Measurements from ENCODE around the gene PBX2. TPM values are rescaled to one million over a fixed set of nuclear protein-coding genes. Genes with fewer than 3 reads are reported as not detected.

PBX2 gene
- total and polyA plus RNA-seq, 9 donors = 31.3 to 123 (median 113) TPM

- no peak overlapping the region for H3K4me3 ChIP-seq (ENCODE audit: low read length)
- no peak for DNase-seq
- H3K36me3 ChIP-seq (ENCODE audit: control insufficient read depth, insufficient read depth, low read length) = peaks cover 62% of the 10 kb centered on the region
- 79% methylated on average over 5 of the region's 7 CpGs for WGBS (ENCODE audit: insufficient coverage)
- peaks cover 3% of the 10 kb centered on the region for H3K4me1 ChIP-seq (ENCODE audit: control insufficient read depth, insufficient read depth, low read length)
- H3K9me3 ChIP-seq (replicated peaks; ENCODE audit: control insufficient read depth, low read depth, low read length) = no peaks in the 10 kb centered on the region
- H3K27ac ChIP-seq (ENCODE audit: low read length) = peak overlapping the region; percentile 35
- no peaks in the 10 kb centered on the region for H3K27me3 ChIP-seq (ENCODE audit: control insufficient read depth, insufficient read depth, low read length)
Observed at GRCh38 chr6:32163559-32164258, 26.3 kb downstream of the PBX2 start.

- Histone ChIP-seq H3K27me3 (ENCODE audit: control insufficient read depth, insufficient read depth, low read length) (peaks cover 3% of the 10 kb centered on the region), H3K9me3 (replicated peaks; ENCODE audit: control insufficient read depth, low read depth, low read length) (peaks cover 2% of the 10 kb centered on the region), H3K4me3 (ENCODE audit: low read length) (no peak overlapping the region), H3K4me1 (ENCODE audit: control insufficient read depth, insufficient read depth, low read length) (peaks cover 20% of the 10 kb centered on the region), H3K27ac (ENCODE audit: low read length) (no peak overlapping the region), H3K36me3 (ENCODE audit: control insufficient read depth, insufficient read depth, low read length) (peaks cover 52% of the 10 kb centered on the region)
- no peak for DNase-seq
Observed at GRCh38 chr6:32158052-32158451, 31.9 kb downstream of the PBX2 start.

- DNase-seq = no peak
- WGBS (ENCODE audit: insufficient coverage) = no CpG with 5 or more reads among the region's 9 CpGs
- H3K27me3 ChIP-seq (ENCODE audit: control insufficient read depth, insufficient read depth, low read length) = peaks cover 15% of the 10 kb centered on the region
- H3K9me3 ChIP-seq (replicated peaks; ENCODE audit: control insufficient read depth, low read depth, low read length) = peaks cover 2% of the 10 kb centered on the region
- no peak overlapping the region for H3K27ac ChIP-seq (ENCODE audit: low read length)
- peaks cover 42% of the 10 kb centered on the region for H3K36me3 ChIP-seq (ENCODE audit: control insufficient read depth, insufficient read depth, low read length)
- H3K4me1 ChIP-seq (ENCODE audit: control insufficient read depth, insufficient read depth, low read length) = peaks cover 31% of the 10 kb centered on the region
- no peak overlapping the region for H3K4me3 ChIP-seq (ENCODE audit: low read length)
Observed at GRCh38 chr6:32156891-32157290, 33.1 kb downstream of the PBX2 start.

GRCh38 chr6:32154514-32155161 is 35.4 kb downstream of the PBX2 start:
- H3K4me3 ChIP-seq (ENCODE audit: low read length) = peak overlapping the region; percentile 84

GRCh38 chr6:32153564-32154513 is 36.2 kb downstream of the PBX2 start, which contains the start of gene PPT2:
TSS of gene PPT2 (plus strand) at chr6:32154141. CDS start at chr6:32154595, 454 bp downstream.
- H3K4me1 ChIP-seq (ENCODE audit: control insufficient read depth, insufficient read depth, low read length) = peaks cover 40% of the 10 kb centered on the region
- H3K9me3 ChIP-seq (replicated peaks; ENCODE audit: control insufficient read depth, low read depth, low read length) = peaks cover 2% of the 10 kb centered on the region
- 0% methylated on average over 31 of the region's 52 CpGs for WGBS (ENCODE audit: insufficient coverage)
- peak within 1 kb of the TSS; percentile 94 for H3K27ac ChIP-seq (ENCODE audit: low read length)
- peak within 1 kb of the TSS; percentile 84 for H3K4me3 ChIP-seq (ENCODE audit: low read length)
- DNase-seq = peak; percentile 98
- peaks cover 43% of the 10 kb centered on the region for H3K27me3 ChIP-seq (ENCODE audit: control insufficient read depth, insufficient read depth, low read length)
- H3K36me3 ChIP-seq (ENCODE audit: control insufficient read depth, insufficient read depth, low read length) = peaks cover 34% of the 10 kb centered on the region

More at GRCh38 chr6:32154514-32155161, 35.4 kb downstream of the PBX2 start:
- Histone ChIP-seq H3K9me3 (replicated peaks; ENCODE audit: control insufficient read depth, low read depth, low read length) (peaks cover 2% of the 10 kb centered on the region), H3K27ac (ENCODE audit: low read length) (peak overlapping the region; percentile 94), H3K36me3 (ENCODE audit: control insufficient read depth, insufficient read depth, low read length) (peaks cover 38% of the 10 kb centered on the region), H3K4me1 (ENCODE audit: control insufficient read depth, insufficient read depth, low read length) (peaks cover 35% of the 10 kb centered on the region), H3K27me3 (ENCODE audit: control insufficient read depth, insufficient read depth, low read length) (peaks cover 35% of the 10 kb centered on the region)
- peak; percentile 88 for DNase-seq
- WGBS (ENCODE audit: insufficient coverage) = 5% methylated on average over 24 of the region's 34 CpGs

- Histone ChIP-seq H3K4me1 (ENCODE audit: control insufficient read depth, insufficient read depth, low read length) (peaks cover 43% of the 10 kb centered on the region), H3K9me3 (replicated peaks; ENCODE audit: control insufficient read depth, low read depth, low read length) (peaks cover 2% of the 10 kb centered on the region), H3K36me3 (ENCODE audit: control insufficient read depth, insufficient read depth, low read length) (peaks cover 25% of the 10 kb centered on the region), H3K4me3 (ENCODE audit: low read length) (peak overlapping the region; percentile 84), H3K27me3 (ENCODE audit: control insufficient read depth, insufficient read depth, low read length) (peaks cover 51% of the 10 kb centered on the region), H3K27ac (ENCODE audit: low read length) (peak overlapping the region; percentile 94)
- 6% methylated on average over 10 of the region's 35 CpGs for WGBS (ENCODE audit: insufficient coverage)
- peak; percentile 61 for DNase-seq
Observed at GRCh38 chr6:32152769-32153563, 37.0 kb downstream of the PBX2 start.

- Histone ChIP-seq H3K36me3 (ENCODE audit: control insufficient read depth, insufficient read depth, low read length) (peaks cover 18% of the 10 kb centered on the region), H3K27me3 (ENCODE audit: control insufficient read depth, insufficient read depth, low read length) (peaks cover 60% of the 10 kb centered on the region), H3K4me1 (ENCODE audit: control insufficient read depth, insufficient read depth, low read length) (peaks cover 43% of the 10 kb centered on the region), H3K4me3 (ENCODE audit: low read length) (peak within 1 kb of the TSS; percentile 13), H3K9me3 (replicated peaks; ENCODE audit: control insufficient read depth, low read depth, low read length) (no peaks in the 10 kb centered on the region), H3K27ac (ENCODE audit: low read length) (peak within 1 kb of the TSS; percentile 94)
- DNase-seq = peak; percentile 49
- WGBS (ENCODE audit: insufficient coverage) = 14% methylated on average over 1 of the region's 24 CpGs
Observed at GRCh38 chr6:32151863-32152768, 37.9 kb downstream of the PBX2 start, which contains the start of gene PRRT1. TSS of gene PRRT1 (minus strand) at chr6:32151939. CDS start at chr6:32151827, 112 bp downstream.

GRCh38 chr6:32151181-32151862 is 38.7 kb downstream of the PBX2 start:
- Histone ChIP-seq H3K4me1 (ENCODE audit: control insufficient read depth, insufficient read depth, low read length) (peaks cover 43% of the 10 kb centered on the region), H3K9me3 (replicated peaks; ENCODE audit: control insufficient read depth, low read depth, low read length) (no peaks in the 10 kb centered on the region), H3K27me3 (ENCODE audit: control insufficient read depth, insufficient read depth, low read length) (peaks cover 66% of the 10 kb centered on the region), H3K36me3 (ENCODE audit: control insufficient read depth, insufficient read depth, low read length) (peaks cover 10% of the 10 kb centered on the region), H3K4me3 (ENCODE audit: low read length) (no peak overlapping the region), H3K27ac (ENCODE audit: low read length) (no peak overlapping the region)
- DNase-seq = peak; percentile 13
- 22% methylated on average over 4 of the region's 8 CpGs for WGBS (ENCODE audit: insufficient coverage)

All from muscle of leg (tissue), 11 donors.